Measurements from ENCODE around the gene RXRA.
"Not testable (repeated sequence)": the region's sequence is repeated elsewhere in the genome, so short reads cannot be mapped to it uniquely, and the experiment has no call there.

RXRA gene

DNA sequence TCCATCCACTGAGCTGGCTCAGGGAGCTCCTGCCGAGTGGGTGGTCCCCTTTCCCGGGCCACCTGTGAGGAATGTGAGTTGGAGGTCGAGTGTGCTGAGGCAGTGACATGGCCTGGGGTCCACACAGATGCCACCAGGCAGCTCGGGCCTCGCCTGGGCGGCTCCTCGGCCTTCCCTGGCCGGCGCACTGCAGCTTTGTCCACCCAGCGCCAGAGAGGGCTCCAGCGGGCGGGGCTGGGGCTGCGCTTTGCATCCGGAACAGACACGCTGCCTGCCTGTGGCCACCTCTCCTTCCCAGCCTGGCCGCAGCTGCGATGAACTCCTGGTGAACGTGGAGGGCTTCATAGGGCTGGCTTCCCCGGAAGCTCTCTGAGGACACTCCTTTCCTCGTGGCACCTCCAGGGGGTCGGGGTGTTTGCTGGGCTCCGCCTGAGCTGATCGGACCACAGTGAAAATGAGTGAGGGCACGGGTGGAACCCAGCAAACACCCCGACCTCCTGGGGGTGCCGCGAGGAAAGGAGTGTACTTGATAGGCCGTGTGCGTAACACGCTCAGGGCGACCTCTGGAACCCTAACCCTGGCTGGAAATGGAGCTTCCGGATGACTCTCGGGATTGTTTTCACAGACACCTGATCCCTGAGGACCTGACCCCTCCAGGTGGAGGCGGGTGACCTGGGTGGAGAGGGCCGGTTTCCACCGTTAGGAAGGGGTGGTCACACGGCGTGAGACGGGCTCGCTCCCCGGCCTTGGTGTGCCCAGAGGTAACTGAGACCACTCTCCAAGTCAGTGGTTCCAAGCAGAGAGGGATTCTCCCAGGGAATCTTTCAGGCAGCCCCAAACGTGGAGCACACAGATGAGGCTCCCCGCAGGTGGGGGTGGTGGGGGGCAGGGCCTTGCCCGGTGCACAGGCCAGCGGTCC is 31.8 kb upstream of the RXRA start:
- peak; percentile 64 for DNase-seq

DNA sequence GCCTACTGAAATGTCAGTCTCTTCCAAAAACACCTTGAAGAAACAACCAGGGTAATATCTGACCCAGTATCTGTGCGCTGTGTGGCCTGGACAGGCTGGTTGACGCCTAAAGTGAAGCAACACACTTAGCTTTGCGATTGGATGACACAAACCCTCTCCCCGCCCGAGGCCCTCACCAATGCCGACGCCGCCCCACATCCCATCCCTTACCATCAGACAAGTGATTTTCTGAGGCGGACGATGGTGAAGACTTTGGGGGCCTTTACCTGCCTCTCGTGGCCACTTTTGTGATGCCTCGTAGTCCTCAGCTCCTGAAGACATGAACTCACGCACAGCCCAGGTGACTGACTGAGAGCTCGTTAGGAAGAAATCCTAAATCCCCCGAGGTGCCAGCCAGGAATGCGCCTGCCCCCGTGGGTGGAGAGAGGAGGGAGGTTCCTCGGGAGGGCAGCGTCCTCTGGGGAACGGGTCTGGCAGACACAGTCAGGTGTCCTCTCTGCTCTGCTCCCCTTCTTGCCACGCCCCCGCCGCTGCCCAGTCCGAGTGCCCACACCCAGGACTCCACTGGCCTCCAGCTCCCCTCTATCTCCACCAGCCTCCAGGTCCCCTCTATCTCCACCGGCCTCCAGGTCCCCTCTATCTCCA is 31.0 kb upstream of the RXRA start:
- peak; percentile 26 for DNase-seq

DNA sequence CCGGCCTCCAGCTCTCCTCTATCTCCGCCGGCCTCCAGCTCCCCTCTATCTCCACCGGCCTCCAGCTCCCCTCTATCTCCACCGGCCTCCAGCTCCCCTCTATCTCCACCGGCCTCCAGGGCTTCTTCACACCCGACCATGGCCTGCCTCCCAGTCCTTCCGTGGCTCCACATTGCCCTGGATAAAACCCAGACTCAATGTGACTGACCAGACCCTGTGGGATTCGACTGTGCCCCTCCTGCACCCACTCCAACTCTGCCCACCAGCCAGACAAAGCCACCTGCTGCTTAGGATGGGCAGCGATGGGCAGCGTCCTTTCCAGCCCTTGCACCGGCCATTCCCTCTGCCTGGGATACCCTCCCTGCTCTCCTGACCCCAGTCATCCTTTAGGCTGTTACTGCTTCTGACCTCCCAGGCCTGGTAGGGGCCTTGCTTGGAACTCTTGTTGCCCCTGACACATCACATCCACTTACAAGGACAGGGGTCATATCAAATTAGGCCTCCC is 30.5 kb upstream of the RXRA start:
- DNase-seq, result peak; percentile 8

DNA sequence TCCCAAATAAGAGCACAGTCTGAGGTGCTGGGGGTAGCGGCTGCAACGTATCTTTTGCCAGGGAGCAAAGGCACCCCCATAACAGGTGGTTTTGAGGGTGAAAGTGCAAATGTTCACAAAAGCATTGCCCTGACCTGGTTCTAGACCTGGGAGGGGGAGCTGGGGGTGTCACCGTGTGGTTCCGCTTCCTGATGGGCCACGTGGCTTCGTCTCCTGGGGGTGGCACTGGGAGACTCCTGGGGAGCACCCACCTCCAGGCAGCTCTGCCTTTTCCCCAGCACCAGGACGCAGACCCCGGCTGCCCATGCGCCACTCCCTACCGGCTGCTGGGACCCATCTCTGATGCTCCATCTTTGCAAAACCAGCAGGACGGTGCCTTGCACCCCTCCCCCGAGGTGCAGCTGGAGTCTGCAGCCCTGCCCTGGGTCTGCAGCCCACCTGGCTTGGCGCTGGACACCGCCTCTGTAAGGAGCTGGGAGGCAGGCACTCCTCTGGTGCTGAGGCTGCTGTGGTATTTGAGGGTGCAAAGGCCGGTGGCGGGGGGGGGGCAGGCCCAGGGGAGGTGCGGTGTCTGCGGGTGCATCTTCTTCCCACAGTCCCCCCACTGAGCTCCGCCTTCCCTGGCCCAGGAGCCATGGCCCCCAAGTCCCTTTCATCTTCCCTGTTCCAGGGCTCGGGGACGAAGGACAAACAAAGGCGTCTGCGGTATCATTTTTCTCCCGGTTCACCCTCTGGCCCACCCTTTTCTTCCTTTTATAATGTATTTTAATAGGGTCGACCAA is 29.8 kb upstream of the RXRA start:
- peak; percentile 25 for DNase-seq

DNA sequence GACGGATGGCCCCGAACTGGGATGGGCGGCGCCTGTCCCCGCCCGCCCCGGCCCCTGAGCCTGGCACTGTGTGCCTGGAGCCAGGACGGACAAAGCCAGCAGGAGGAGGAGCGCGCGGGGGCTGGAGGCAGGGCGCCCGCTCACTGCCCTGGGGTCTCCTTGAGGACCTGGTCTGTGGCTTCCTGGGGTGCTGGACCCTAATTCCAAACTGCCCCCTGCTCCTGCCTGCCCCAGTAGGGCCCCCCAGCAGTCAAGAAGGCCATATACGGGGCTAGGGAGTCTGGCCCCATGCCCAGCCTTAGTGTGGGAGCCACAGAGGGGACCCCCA is 29.2 kb upstream of the RXRA start:
- peak; percentile 24 for DNase-seq

DNA sequence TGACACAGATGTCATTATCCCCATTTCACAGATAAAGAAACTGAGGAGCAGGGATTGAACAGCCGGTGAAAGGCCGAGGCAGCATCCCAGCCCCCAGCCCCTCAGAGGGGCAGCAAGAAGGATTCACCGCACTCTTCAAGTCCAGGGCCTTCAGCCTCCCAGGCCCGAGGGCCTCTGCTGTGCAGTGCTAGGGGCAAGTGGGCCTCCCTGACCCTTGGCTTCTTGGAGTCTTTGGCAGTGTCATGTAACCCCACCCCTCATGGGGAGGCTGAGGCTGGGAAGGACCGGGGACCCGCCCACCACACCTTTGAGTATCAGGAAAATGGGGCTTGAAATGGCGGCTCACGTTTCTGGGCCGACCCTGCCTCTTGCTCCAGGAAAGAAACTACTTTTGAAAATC is 28.7 kb upstream of the RXRA start:
- DNase-seq, result peak; percentile 11

DNA sequence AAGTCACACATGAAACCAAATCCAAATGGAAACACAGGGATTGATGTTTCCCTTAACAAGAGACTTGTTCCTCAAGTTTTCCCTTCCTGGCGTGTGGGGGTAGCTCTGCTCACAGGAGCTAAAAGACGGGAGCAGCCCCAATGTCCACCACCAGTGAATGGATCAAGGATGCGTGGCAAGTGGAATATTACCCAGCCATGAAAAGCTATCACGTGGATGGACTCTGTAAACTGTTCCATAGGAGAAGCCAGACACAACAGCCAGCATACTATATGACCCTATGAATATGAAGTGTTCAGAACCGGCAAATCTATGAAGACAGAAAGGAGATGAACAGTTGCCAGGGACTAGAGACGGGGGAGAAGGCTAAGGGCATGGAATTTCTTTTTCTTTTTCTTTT is 28.3 kb upstream of the RXRA start:
- DNase-seq, result peak; percentile 6

DNA sequence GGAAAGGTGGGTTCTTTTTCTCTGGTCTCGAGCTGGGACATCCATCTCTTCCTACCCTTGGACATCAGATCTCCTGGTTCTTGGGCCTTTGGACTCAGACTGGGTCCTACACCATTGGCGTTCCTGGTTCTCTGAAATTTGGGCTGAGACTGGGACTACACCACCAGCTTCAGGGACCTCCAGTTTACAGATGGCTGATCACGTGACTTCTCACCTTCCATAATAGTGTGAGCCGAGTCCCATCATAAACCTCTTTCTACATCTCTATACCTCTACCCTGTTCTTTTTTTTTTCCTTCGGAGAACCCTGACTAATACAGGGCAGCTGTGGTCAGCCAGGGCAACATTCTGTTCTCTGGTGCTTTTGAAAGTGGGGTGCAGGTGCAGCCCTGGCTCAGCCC is 27.2 kb upstream of the RXRA start:
- peak; percentile 2 for DNase-seq

DNA sequence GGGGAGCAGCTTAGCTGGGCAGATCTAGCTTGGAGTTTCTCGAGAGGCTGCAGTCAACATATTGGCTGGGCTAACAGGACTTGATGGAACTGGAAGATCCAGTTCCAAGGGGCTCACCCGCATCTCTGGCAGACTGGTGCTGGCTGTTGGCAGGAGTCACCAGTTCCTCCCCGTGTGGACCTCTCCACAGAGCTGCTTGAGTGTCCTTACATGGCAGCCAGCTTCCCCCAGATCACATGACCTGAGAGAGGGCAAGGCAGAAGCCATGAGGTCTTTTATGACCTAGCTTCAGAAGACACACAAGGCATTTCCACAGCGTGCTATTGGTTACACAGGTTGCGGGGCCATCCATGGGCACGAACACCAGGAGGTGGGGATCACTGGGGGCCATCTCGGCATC is 26.4 kb upstream of the RXRA start:
- DNase-seq, result peak; percentile 25

DNA sequence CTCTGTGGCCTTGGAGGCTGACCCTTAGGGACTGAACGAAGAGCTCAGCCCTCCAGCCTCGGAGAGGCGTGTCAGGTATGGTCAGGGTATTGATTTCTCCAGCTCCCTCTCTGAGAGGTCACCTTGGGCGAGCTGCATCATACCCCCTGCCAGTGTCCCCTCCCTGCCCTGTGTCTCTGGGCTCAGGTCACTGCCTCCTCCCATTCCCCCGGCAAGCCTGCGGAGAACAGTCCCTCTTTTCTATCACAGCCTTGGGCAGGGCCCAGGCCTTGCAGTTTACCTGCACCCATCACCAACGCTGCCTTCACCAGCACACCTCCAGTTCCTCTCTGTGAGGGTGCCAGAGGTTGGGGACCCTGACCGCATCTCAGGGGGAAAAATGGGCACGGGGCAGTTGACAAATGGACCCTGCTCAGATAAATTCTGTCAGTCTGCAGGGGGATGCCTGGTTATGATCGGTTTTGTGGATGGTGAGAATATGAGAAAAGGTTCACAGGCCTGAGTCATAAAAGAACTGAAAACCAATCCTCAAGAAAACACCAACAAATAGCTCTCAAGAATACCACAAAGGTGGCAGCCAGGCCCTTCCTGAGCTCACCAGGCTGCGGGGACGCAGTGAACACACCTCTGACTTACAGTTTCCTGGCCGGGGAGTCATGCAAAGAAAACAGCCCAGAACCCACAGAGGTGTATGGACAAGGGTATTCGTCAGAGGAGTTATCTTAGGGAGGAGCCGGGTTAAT is 24.7 kb upstream of the RXRA start:
- DNase-seq, result peak; percentile 28

DNA sequence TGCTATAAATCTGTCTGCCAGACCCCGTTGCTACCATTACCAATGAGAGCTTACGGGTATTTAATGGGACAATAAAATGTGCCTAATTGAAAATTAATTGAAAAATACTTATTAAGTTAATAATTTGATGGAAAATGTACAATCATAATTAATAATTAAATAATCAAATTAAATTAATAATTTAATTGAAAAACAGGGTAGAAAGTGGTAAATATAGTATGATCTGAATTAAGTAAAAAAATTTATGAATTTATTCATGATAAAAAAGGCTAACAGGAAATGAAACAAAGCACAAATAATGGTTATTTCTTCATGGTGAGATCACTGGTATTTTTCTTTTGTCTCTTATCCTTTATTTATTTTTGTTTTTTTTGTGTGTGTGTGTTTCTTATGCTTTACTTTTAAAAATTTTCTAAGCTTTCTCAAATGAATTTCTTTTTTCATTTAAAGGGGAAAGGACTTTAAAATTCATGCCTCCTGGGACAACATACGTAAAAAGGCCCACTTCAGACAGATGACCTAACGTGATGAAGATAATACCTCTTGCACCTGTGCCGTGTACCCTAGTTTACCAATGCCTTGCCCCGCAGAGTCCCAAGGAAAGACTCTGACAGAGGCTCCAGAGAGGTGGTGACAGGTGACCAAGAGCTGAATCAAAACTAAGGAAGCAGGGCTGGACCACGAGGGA is 24.0 kb upstream of the RXRA start:
- DNase-seq, result no peak

DNA sequence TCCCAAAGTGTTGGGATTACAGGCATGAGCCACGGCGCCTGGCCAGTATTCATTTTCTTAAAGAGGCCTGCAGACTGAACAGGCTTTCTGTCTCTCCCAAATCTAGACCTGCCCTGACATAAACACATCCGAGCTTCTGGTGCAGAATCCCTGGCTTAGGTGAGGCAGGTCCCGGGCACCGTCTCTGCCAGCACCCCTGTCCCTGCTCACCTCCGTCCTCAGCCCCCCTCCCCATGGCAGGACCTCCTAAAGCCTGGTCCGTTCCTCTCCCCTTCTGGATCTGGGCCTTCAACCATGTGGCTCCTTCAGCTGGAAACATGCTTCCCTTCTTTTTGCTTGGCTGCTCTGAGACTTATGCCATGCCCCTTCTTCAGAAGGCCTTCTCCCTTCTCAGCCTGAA is 22.7 kb upstream of the RXRA start:
- DNase-seq, result no peak

DNA sequence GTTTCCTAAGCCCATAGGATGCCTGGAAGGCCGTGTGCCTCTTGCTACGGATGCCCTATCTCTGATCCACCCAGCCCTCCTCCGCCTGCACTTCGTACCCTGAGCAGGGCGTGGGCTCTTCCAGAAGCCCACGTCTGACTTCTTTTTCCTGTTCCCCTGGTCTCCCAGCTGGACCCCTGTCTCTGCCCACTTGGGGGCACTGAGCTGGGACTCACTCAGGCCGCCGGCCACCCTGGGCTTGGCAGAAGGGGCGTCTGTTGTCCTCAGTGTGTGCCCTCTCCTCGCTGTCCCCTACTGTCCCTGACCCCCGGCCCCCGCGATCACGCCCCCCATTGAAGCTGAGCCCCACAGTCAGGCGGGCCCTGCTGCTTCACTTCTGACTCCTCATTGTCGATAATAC is 22.0 kb upstream of the RXRA start:
- DNase-seq, result peak; percentile 13

DNA sequence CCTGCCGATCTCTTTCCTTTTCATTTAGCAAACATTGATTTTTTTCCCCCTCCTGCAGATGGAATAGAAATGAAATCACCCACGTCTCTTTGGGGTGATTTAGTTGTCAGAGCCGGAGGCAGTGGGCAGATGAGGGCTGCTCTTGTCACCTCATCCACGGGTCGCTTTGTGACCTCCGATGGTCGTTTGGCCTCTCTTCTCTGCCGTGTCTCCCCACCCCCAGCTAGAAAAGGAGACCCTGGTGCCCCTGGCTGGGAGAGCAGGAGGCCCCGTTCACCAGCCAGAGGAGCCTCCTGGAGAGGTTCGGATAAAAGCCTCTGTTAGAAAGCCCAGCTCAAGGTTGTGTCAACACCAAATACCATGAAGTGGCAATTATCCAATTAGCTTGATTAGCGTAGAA is 21.6 kb upstream of the RXRA start:
- no peak for DNase-seq

DNA sequence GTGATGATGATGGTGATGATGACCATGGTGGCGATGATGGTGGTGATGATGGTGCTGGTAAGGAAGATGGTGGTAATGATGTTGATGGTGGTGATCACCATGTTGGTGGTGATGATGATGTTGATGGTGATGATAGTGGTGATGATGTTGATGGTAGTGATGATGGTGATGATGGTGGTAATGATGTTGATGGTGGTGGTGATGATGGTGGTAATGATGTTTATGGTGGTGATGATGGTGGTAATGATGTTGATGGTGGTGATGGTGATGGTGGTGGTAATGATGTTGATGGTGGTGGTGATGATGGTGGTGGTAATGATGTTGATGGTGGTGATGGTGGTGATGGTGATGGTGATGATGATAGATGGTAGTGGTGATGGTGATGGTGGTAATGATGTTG is 20.7 kb upstream of the RXRA start:
- no peak for DNase-seq

DNA sequence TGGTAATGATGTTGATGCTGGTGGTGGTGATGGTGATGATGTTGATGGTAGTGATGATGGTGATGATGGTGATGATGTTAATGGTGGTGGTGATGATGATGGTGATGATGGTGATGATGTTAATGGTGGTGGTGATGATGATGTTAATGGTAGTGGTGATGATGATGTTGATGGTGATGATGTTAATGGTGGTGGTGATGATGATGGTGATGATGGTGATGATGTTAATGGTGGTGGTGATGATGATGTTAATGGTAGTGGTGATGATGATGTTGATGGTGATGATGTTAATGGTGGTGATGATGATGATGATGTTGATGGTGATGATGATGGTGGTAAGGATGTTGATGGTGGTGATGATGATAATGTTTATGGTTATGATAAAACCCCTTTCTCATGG is 20.2 kb upstream of the RXRA start:
- DNase-seq, result not testable (repeated sequence)

DNA sequence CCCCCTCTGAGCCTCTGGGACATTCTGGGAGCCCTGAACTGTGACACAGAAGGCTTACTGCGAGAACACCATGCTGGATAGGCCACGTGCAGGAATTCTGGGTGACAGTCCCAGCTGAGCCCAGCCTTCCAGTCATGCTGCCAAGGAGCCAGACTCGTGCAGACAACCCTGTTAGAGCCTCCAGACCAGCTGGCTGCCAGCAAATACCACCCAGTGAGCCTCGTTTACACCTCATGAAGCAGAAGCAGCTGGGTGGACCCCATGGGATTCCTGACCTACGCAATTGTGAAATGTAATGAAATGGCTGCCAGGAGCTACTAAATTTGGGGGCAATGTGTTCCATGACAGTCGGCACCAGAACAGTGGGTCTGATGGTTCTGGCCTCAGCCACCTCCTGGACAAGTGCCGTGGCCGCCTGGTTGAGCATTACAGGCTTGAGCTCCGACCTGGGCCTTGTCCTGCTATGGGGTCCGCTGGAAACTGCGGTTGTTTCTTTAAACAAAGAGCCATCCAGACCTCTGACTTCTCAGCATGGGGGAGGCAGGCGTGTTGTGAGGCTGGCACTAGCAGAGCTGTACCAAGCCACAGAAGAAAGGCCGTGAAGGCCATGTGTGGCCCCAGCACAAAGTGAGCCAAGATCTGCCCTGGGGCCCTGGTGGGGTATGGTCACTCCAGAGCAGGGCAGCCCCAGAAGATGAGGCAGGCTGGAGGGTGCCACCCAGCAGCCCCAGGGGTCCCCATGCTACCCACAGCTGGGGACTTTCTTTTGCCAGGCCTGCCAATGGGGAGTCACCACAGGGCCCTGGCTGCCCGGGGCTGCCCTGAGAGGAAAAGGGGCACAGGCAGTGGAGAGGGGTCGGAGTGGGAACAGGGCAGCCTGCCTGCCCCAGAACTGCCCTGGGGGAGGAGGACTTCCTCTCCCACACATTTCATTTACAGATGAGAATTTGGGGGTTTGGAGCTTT is 19.3 kb upstream of the RXRA start:
- DNase-seq, result peak; percentile 35

DNA sequence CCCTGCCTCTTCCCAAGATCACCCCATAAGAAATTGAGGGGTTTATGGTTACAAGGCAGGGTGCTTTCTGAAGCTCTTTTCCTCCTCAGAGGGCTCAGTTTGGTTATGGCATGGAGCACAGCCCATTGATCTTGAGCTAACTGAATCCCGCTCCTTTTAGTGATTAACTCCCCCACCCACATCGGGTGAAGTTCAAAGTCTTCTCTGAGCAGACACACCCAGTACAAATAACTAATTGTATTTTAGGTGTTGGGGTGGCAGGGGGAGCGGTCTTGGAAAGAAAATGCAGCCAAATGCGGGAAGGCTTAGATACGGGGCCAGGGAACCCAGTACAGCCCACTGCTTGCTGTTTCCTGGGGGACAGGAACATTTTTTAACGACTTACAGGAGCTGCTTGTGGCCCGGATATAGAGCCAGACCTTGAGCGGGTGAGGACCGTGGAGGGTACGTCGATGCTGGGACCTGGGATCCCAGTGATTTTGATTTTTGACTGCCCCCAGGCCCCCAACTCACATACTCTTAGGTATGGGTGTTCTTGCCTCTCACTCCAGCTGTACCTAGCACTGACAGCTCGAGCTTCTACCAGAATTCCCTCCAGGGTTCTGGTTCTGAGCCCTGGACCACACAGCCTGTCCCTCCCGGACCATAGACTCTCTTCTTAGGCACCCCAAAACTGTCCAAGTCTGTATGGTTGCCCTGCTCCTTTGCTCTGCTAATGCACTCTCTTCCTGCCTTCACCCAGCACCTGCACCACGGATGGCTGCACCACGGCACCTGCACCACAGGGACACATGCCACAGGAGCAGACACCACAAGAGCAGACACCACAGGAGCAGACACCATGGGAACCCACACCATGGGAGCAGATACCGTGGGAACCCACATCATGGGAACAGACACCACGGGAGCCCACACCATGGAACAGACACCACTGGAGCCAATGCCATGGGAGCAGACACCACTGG is 18.3 kb upstream of the RXRA start:
- DNase-seq, result peak; percentile 22

DNA sequence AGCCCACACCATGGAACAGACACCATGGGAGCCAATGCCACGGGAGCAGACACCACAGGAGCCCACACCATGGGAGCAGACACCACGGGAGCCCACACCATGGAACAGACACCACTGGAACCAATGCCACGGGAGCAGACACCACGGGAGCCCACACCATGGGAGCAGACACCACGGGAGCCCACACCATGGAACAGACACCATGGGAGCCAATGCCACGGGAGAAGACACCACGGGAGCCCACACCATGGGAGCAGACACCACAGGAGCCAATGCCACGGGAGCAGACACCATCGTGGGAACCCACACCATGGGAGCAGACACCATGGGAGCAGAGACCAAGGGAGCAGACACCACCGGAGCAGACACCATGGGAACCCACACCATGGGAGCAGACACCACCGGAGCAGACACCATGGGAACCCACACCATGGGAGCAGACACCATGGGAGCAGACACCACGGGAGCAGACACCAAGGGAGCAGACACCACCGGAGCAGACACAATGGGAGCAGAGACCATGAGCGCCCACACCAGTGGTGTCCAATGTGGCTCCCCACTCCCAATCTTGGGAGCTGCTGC is 17.5 kb upstream of the RXRA start:
- DNase-seq, result not testable (repeated sequence)
